ENCODE data around the gene FAM83C. TPM values are rescaled to one million over a fixed set of nuclear protein-coding genes. Genes with fewer than 3 reads are reported as not detected.

The FAM83C gene
- total and polyA plus RNA-seq, 7 donors: under 0.01 to 0.03 TPM; not detected in 5

DNA sequence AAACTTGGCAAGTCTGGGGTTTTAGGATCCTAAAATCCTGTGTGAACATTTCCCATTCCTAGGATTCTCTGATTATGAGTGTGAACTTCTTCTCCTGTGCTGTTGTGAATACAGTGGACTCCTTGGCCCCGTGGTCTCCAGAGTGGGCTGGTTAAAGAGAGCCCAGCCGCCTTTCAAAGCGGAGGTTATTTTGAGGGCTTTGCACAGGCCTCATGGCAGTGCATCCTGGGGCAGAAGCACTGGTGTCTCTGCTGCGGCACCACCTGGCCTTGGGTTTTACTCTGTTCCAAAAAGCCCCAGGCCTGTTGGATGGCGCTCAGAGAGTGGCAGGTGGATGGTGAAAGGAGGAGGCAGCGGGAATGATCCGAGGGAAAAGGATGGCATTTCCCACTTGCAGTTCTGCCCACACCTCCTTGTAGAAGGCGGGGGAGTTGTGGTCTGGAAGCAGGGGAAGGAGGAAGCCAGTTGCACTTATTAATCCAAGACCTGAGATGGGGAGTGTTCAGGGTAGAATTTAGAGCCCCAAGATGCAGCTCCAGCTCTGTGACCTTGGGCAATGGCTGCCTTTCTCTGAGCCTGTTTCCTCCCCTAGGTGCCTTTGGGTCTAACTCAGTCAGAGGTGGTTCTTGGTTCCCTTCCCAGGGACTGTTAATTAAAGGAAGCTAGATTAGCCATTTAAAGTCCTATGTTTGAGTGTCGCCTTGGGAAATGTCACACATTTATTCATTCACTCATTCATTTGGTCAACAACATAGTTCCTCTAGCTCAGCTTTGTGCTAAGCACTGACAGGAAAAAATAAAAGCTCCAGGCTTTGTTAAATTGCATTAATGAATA lies 43.4 kb downstream of the FAM83C start:
- peaks cover 0 to 9% (median 0%) of the 10 kb centered on the region in 4 donors for H3K36me3 ChIP-seq
- intact Hi-C loops (cut with DNase I): no loop called here
- H3K4me3 ChIP-seq: no peak overlapping the region
- H3K9me3 ChIP-seq: no peaks in the 10 kb centered on the region
- no peaks in the 10 kb centered on the region for H3K4me1 ChIP-seq
- no peak for TF ChIP-seq POLR2AphosphoS5 (IDR thresholded peaks at IDR 0.05)
- TF ChIP-seq EP300 (IDR thresholded peaks at IDR 0.05): no peak
- TF ChIP-seq POLR2A (IDR thresholded peaks at IDR 0.05): no peak
- TF ChIP-seq, protein P1, sequence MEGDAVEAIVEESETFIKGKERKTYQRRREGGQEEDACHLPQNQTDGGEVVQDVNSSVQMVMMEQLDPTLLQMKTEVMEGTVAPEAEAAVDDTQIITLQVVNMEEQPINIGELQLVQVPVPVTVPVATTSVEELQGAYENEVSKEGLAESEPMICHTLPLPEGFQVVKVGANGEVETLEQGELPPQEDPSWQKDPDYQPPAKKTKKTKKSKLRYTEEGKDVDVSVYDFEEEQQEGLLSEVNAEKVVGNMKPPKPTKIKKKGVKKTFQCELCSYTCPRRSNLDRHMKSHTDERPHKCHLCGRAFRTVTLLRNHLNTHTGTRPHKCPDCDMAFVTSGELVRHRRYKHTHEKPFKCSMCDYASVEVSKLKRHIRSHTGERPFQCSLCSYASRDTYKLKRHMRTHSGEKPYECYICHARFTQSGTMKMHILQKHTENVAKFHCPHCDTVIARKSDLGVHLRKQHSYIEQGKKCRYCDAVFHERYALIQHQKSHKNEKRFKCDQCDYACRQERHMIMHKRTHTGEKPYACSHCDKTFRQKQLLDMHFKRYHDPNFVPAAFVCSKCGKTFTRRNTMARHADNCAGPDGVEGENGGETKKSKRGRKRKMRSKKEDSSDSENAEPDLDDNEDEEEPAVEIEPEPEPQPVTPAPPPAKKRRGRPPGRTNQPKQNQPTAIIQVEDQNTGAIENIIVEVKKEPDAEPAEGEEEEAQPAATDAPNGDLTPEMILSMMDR (IDR thresholded peaks at IDR 0.05): no peak
- 89 to 91% methylated on average over 9 of the region's 9 CpGs for WGBS, 2 donors
- no peak overlapping the region for H3K27ac ChIP-seq
- H3K27me3 ChIP-seq: no peaks in the 10 kb centered on the region
- DNase-seq: no peak

DNA sequence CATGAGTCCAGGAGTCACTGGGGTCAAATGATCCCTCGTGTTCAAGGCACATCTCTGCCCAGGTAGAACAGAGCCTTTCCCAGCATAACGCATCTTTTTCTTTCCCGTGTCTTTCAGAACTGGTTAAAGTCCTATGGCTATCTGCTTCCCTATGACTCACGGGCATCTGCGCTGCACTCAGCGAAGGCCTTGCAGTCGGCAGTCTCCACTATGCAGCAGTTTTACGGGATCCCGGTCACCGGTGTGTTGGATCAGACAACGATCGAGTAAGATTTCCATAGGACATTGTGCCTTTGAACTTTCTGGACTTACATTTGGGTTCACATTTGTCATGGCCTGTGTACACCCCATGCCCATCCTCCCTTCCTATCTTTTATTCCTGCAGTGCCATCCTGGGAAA lies 45.5 kb downstream of the FAM83C start:
- TF ChIP-seq, protein P1 (IDR thresholded peaks at IDR 0.05): no peak
- TF ChIP-seq POLR2AphosphoS5 (IDR thresholded peaks at IDR 0.05): no peak
- no peak for TF ChIP-seq POLR2A (IDR thresholded peaks at IDR 0.05)
- no peak for TF ChIP-seq EP300 (IDR thresholded peaks at IDR 0.05)
- DNase-seq: no peak
- Histone ChIP-seq H3K36me3 (peaks cover 0 to 6% (median 0%) of the 10 kb centered on the region in 4 donors), H3K4me1 (no peaks in the 10 kb centered on the region), H3K27me3 (no peaks in the 10 kb centered on the region), H3K4me3 (no peak overlapping the region), H3K9me3 (no peaks in the 10 kb centered on the region), H3K27ac (no peak overlapping the region)
- intact Hi-C loops (cut with DNase I): no loop called here
- WGBS, 2 donors: 93% methylated on average over 12 of the region's 12 CpGs

DNA sequence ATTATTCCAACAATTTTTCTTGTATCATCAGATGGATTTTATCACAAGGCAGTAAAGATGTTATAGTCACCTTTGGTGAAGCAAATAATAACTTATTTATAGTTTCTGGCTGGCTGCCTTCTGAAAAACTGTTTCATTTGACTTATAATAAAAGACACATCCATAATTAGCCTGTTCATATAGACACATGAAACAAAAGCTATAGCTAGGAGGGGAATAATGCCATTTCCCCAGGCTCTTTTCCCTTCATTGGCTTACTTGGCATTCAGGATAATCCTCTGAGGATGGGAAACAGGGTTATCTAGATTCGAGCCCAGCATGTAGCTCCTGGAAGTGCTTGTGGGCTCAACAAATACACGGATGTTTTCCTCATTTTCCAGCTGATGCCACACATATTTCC lies 48.2 kb downstream of the FAM83C start:
- intact Hi-C loops (cut with DNase I): no loop called here
- H3K4me3 ChIP-seq: no peak overlapping the region
- no peaks in the 10 kb centered on the region for H3K27me3 ChIP-seq
- no peaks in the 10 kb centered on the region for H3K36me3 ChIP-seq
- H3K9me3 ChIP-seq: no peaks in the 10 kb centered on the region
- H3K27ac ChIP-seq: no peak overlapping the region
- peaks cover 0 to 11% (median 0%) of the 10 kb centered on the region in 4 donors for H3K4me1 ChIP-seq
- DNase-seq: no peak
- 55 to 68% methylated on average over 2 of the region's 2 CpGs for WGBS, 2 donors
- TF ChIP-seq POLR2AphosphoS5 (IDR thresholded peaks at IDR 0.05) (no peak), POLR2A (IDR thresholded peaks at IDR 0.05) (no peak), EP300 (IDR thresholded peaks at IDR 0.05) (no peak)
- TF ChIP-seq, protein P1 (IDR thresholded peaks at IDR 0.05): no peak

DNA sequence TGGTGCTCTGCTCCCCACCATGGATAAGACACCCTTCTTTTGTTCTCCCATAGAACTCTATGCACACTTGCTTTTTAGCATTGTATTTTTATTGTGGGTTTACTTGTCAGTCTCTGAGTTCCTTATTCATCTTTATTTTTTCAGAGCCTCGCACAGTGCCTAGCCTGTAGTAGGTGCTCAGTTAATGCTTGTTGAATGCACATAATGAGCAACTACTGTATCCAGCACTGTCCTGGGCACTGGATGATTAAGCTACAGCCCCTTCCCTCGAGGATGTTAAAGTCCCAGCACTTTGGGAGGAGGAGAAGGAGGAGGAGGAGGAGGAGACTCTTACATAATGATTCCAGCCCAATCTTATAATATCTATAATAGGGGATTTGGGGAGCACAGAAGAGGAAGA lies 48.9 kb downstream of the FAM83C start:
- no peak for DNase-seq
- Histone ChIP-seq H3K4me3 (no peak overlapping the region), H3K27ac (no peak overlapping the region), H3K27me3 (no peaks in the 10 kb centered on the region), H3K36me3 (no peaks in the 10 kb centered on the region), H3K9me3 (no peaks in the 10 kb centered on the region), H3K4me1 (peaks cover 0 to 11% (median 0%) of the 10 kb centered on the region in 4 donors)
- TF ChIP-seq, protein P1 (IDR thresholded peaks at IDR 0.05): no peak
- TF ChIP-seq POLR2A (IDR thresholded peaks at IDR 0.05) (no peak), EP300 (IDR thresholded peaks at IDR 0.05) (no peak), POLR2AphosphoS5 (IDR thresholded peaks at IDR 0.05) (no peak)
- 64 to 72% methylated on average over 2 of the region's 2 CpGs for WGBS, 2 donors
- intact Hi-C loops (cut with DNase I): no loop called here
